ENCODE data around the gene SNAI3.

SNAI3 gene

DNA sequence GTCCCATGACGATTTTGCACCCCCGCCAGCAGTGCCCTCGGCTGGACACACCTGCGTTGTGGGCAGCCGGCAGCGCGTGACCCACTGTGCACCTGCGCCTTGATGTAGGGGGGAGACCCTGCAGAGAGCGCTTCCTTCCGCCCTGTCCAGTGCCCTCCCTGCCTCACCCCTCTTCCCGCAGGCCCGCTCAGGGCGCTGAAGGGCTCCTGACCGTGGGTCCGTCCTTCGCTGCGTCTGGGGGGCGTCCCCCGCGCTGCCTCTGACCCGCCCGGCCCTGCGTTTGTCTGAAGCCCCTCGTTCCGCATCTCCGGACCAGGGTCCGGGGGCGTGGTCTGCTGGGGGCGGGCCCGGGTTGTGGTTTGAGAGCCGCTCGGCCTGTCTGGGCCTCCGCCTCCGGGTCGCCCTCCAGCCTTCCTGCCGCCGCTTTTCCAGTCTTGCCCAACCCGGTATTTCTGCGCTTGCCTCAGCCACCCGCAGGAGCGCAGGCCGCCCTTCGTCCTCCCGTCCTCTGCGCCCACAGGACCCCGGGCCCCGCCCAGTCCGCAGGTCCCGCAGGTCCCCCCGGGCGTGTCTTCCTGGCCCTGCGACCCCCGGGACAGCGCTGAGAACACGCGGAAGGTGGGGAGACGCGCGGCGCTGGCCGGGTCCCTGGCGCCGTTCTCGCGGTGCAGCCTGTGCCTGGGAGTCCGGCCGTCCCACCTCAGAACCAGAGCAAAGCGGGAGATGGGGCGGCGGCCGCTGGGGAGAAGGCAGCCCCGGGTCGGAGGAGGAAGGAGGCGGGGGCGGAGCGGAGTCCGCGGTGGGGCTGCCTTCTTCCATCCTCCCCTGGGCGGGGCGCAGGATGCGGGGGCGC is 51.9 kb downstream of the SNAI3 start:
- peak; percentile 85 for DNase-seq (ENCODE audit: low spot score)

- peak; percentile 69 for DNase-seq (ENCODE audit: low spot score)
Observed at GRCh38 chr16:88633684-88634140, 52.6 kb downstream of the SNAI3 start.

- no peak for DNase-seq (ENCODE audit: low spot score)
Observed at GRCh38 chr16:88632587-88632930, 53.7 kb downstream of the SNAI3 start.

DNA sequence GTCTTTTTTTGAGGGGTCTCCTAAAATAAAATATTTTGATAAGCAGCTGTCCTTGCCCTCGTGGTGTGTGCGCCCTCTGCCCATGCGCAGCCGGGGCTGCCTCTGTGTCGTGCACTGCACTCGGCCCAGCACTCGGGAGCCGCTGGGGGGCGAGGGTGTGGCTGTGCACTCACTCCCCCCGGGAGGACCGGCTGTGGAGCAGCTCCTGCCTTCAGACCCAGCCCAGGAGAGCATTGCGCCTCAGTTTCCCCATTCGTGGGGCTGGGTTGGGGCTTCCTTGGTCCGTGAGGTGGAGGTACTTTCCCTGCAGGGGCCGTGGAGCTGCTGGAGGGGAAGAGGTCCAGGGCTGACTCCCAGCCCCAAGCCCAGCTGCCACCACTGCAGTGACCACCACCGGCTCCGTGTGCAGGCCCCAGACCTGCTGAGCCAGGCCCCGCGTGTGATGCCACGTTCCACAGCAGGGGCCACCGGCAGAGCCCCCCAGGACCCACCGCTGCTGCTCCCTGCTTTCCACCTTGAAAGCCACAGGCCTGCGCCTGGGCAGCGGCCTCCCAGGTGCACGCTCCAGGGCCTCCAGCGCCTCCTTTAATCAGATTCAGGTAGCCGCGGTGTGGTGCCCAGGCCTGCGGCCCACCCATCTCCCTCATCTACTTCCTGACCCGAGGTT is 54.3 kb downstream of the SNAI3 start:
- no peak for DNase-seq (ENCODE audit: low spot score)

DNA sequence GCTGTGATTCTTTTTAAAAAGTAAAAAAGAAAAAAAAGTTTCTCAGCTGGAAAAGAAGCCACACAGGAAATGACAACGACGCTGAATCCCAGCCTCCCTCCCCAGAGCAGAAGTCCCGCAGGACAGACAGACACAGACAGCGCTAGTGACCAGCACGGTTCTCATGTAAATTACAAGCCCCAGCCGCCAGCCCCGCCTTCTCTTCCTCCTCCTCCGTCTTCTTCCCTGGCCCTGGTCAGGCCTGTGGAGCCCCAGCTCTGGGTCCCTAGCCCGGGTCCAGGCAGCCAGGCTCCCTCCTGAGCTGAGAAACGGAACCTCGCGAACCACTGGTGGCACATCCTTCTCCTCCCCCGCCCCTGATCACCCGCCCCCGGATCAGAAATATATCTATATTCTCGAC is 54.9 kb downstream of the SNAI3 start:
- no peak for DNase-seq (ENCODE audit: low spot score)

DNA sequence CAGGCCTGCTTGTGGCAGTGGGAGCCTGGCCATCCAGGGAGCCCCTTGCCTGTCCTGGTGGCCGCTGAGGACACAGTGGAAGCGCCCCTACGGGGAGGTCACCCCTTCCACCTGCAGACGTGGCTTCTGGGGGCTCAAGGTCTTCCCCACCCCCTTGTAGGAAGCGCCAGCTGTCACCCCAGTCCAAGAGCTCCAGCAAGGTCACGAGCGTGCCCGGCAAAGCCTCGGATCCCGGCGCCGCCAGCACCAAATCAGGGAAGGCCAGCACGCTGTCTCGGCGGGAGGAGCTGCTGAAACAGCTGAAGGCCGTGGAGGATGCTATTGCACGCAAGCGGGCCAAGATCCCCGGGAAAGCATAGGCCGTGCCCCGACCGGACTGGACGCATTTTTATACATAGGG is 55.4 kb downstream of the SNAI3 start:
- no peak for DNase-seq (ENCODE audit: low spot score)

DNA sequence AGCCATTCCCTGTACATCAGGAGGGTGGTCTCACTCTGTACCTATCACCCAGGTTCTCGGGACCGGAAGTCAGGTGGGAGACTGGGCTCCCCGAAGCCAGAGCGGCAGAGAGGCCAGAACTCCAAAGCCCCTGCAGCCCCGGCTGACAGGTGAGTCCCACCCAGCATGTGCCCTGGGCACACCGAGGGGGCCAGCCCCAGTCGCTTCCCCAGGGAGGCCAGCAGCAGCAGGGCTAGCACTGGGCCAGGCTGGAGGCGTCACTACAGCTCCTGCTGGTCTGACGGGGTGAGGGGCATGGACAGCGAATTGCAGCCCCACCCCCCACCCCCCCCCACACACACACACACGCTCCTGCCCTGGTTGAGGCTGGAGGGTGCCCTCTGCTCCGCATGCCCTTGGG is 55.9 kb downstream of the SNAI3 start:
- DNase-seq (ENCODE audit: low spot score): no peak

GRCh38 chr16:88629835-88630234 is 56.5 kb downstream of the SNAI3 start:
- DNase-seq (ENCODE audit: low spot score): no peak

- peak; percentile 75 for DNase-seq (ENCODE audit: low spot score)
Observed at GRCh38 chr16:88628512-88628974, 57.8 kb downstream of the SNAI3 start.
